Measurements from ENCODE around the gene MRNIP.

MRNIP gene, protein sequence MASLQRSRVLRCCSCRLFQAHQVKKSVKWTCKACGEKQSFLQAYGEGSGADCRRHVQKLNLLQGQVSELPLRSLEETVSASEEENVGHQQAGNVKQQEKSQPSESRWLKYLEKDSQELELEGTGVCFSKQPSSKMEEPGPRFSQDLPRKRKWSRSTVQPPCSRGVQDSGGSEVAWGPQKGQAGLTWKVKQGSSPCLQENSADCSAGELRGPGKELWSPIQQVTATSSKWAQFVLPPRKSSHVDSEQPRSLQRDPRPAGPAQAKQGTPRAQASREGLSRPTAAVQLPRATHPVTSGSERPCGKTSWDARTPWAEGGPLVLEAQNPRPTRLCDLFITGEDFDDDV

GRCh38 chr5:179858586-179859427 lies at the start of gene MRNIP:
MRNIP (minus strand) TSS chr5:179858817; CDS start chr5:179858796, 21 bp downstream.
- Histone ChIP-seq H3K9ac (ENCODE audit: low read length) (peak within 1 kb of the TSS; percentile 79), H2AFZ (ENCODE audit: low read length) (0 out of 2 replicates have a peak within 1 kb of the TSS, but pooled peaks have one; percentile 14), H3K4me1 (ENCODE audit: insufficient read depth, low read length, severe bottlenecking) (peaks cover 21% of the 10 kb centered on the region), H3F3A (ENCODE audit: insufficient read depth, low read length) (peaks cover 3% of the 10 kb centered on the region; the same call in 1 of the 2 replicates), H3K9me3 (ENCODE audit: low read length) (no peaks in the 10 kb centered on the region), H3K9me2 (ENCODE audit: low read depth, low read length) (no peaks in the 10 kb centered on the region), H4K20me1 (ENCODE audit: insufficient read depth, low read length) (no peaks in the 10 kb centered on the region), H3K27ac (ENCODE audit: low read depth, low read length, poor library complexity, severe bottlenecking) (peak within 1 kb of the TSS; percentile 22), H3K4me2 (ENCODE audit: low read length) (peak within 1 kb of the TSS; percentile 74), H3K4me3 (ENCODE audit: low read depth, low read length, poor library complexity, severe bottlenecking) (peak within 1 kb of the TSS; percentile 78), H3K79me2 (ENCODE audit: insufficient read depth, low read length) (0 out of 2 replicates have a peak, but pooled peaks cover 3% of the 10 kb centered on the region), H3K36me3 (ENCODE audit: insufficient read depth, low read length) (peaks cover 22% of the 10 kb centered on the region), H3K27me3 (ENCODE audit: insufficient read depth, low read length) (no peaks in the 10 kb centered on the region)
- TF ChIP-seq EZH2 (IDR thresholded peaks at IDR 0.05; ENCODE audit: borderline replicate concordance, low read length), result no peak
- TF ChIP-seq, protein P1, sequence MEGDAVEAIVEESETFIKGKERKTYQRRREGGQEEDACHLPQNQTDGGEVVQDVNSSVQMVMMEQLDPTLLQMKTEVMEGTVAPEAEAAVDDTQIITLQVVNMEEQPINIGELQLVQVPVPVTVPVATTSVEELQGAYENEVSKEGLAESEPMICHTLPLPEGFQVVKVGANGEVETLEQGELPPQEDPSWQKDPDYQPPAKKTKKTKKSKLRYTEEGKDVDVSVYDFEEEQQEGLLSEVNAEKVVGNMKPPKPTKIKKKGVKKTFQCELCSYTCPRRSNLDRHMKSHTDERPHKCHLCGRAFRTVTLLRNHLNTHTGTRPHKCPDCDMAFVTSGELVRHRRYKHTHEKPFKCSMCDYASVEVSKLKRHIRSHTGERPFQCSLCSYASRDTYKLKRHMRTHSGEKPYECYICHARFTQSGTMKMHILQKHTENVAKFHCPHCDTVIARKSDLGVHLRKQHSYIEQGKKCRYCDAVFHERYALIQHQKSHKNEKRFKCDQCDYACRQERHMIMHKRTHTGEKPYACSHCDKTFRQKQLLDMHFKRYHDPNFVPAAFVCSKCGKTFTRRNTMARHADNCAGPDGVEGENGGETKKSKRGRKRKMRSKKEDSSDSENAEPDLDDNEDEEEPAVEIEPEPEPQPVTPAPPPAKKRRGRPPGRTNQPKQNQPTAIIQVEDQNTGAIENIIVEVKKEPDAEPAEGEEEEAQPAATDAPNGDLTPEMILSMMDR (IDR thresholded peaks at IDR 0.05; ENCODE audit: low read length), result no peak

DNA sequence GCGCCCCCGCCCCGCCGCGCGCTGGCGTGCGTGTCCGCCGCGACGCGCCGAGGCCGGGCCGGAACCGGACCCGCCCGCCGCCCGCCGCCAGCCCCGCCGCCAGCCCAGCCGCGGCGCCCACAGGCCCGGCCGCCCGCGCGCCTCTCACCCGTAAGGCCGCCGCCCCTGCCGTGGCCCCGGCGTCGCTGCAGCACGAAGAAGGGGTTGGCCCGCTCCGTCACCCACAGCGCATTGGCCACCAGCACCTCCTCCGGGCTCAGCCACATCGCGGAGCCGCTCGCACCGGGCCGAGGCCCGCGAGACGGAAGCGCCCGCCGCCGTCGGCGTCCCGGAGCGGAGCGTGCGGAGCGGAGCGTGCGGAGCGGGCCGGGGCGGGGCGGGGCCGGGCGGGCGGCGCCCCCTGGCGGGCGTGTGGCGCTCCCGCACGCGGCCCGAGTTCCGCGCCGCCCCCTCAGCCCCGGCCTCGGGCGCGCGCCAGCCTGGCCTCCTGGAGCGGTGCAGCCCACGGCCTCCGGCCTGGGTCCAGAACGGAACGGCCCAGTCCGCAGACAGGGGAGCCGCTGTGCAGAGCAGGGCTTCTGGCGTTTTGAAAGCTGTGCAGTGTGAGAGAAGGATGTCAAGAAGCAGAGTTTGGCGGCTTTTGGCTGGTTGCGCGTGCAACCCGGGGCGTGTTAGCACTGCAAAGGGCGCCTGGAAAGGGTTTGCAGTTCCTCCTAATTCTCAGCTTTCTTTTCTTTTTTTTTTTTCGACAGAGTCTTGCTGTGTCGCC lies 49.1 kb upstream of the MRNIP start, which contains the start of gene TBC1D9B:
Gene TBC1D9B (minus strand): TSS at position 342 of the 769 bp plus-strand sequence. CDS start 76 bp downstream, at position 266.
- Histone ChIP-seq H3K79me2 (ENCODE audit: insufficient read depth, low read length) (no peaks in the 10 kb centered on the region), H3K27me3 (ENCODE audit: insufficient read depth, low read length) (no peaks in the 10 kb centered on the region), H3K27ac (ENCODE audit: low read depth, low read length, poor library complexity, severe bottlenecking) (no peak within 1 kb of the TSS), H3K4me2 (ENCODE audit: low read length) (peak within 1 kb of the TSS; percentile 99), H3K4me3 (ENCODE audit: low read depth, low read length, poor library complexity, severe bottlenecking) (peak within 1 kb of the TSS; percentile 73), H2AFZ (ENCODE audit: low read length) (0 out of 2 replicates have a peak within 1 kb of the TSS, but pooled peaks have one; percentile 71), H3K9me2 (ENCODE audit: low read depth, low read length) (no peaks in the 10 kb centered on the region), H3K4me1 (ENCODE audit: insufficient read depth, low read length, severe bottlenecking) (peaks cover 29% of the 10 kb centered on the region), H3K36me3 (ENCODE audit: insufficient read depth, low read length) (peaks cover 23% of the 10 kb centered on the region), H4K20me1 (ENCODE audit: insufficient read depth, low read length) (no peaks in the 10 kb centered on the region), H3F3A (ENCODE audit: insufficient read depth, low read length) (no peaks in the 10 kb centered on the region), H3K9me3 (ENCODE audit: low read length) (no peaks in the 10 kb centered on the region), H3K9ac (ENCODE audit: low read length) (peak within 1 kb of the TSS; percentile 82)
- TF ChIP-seq, protein P1 (IDR thresholded peaks at IDR 0.05; ENCODE audit: low read length), result no peak
- TF ChIP-seq EZH2 (IDR thresholded peaks at IDR 0.05; ENCODE audit: borderline replicate concordance, low read length), result no peak

All from OCI-LY1 (cell line).